Cerebellar nuclear complex (tissue), 1 donor: Measurements from ENCODE around the gene RIPK4.
"Not testable (repeated sequence)": the region's sequence is repeated elsewhere in the genome, so short reads cannot be mapped to it uniquely, and the experiment has no call there.

Experiments used
- DNase-seq, 2 experiments: peaks; one replicate each; lab custom pipeline; 2025; lab: John Stamatoyannopoulos, UW

RIPK4 gene

GRCh38 chr21:41795726-41796125, 28.9 kb upstream of the RIPK4 start:
- DNase-seq = no peak

- DNase-seq = no peak
Observed at GRCh38 chr21:41794600-41794999, 27.7 kb upstream of the RIPK4 start.

GRCh38 chr21:41792711-41793110, 25.9 kb upstream of the RIPK4 start:
- DNase-seq = no peak

GRCh38 chr21:41786509-41786987, 19.7 kb upstream of the RIPK4 start:
- no peak for DNase-seq

- DNase-seq = not testable (repeated sequence)
Observed at GRCh38 chr21:41785262-41785661, 18.4 kb upstream of the RIPK4 start.

- DNase-seq = no peak
Observed at GRCh38 chr21:41784456-41785102, 17.7 kb upstream of the RIPK4 start.

GRCh38 chr21:41783476-41784180, 16.8 kb upstream of the RIPK4 start:
- DNase-seq = no peak

GRCh38 chr21:41781050-41781410, 14.2 kb upstream of the RIPK4 start:
- DNase-seq = no peak

- no peak for DNase-seq
Observed at GRCh38 chr21:41780337-41781049, 13.6 kb upstream of the RIPK4 start.

- DNase-seq = no peak
Observed at GRCh38 chr21:41779659-41780058, 12.8 kb upstream of the RIPK4 start.

GRCh38 chr21:41778930-41779600, 12.2 kb upstream of the RIPK4 start:
- DNase-seq = no peak

GRCh38 chr21:41777951-41778815, 11.3 kb upstream of the RIPK4 start:
- no peak for DNase-seq

GRCh38 chr21:41776778-41777177, 9.9 kb upstream of the RIPK4 start:
- no peak for DNase-seq

GRCh38 chr21:41775149-41775472, 8.3 kb upstream of the RIPK4 start:
- no peak for DNase-seq

- DNase-seq = no peak
Observed at GRCh38 chr21:41774467-41775148, 7.8 kb upstream of the RIPK4 start.

GRCh38 chr21:41772351-41773080, 5.7 kb upstream of the RIPK4 start:
- no peak for DNase-seq

GRCh38 chr21:41771625-41771945, 4.7 kb upstream of the RIPK4 start:
- no peak for DNase-seq

- DNase-seq = no peak
Observed at GRCh38 chr21:41770901-41771624, 4.2 kb upstream of the RIPK4 start.

GRCh38 chr21:41769933-41770332, 3.1 kb upstream of the RIPK4 start:
- no peak for DNase-seq

- DNase-seq = no peak
Observed at GRCh38 chr21:41769521-41769920, 2.7 kb upstream of the RIPK4 start.
